ENCODE results near the gene TRIM15.

DNA sequence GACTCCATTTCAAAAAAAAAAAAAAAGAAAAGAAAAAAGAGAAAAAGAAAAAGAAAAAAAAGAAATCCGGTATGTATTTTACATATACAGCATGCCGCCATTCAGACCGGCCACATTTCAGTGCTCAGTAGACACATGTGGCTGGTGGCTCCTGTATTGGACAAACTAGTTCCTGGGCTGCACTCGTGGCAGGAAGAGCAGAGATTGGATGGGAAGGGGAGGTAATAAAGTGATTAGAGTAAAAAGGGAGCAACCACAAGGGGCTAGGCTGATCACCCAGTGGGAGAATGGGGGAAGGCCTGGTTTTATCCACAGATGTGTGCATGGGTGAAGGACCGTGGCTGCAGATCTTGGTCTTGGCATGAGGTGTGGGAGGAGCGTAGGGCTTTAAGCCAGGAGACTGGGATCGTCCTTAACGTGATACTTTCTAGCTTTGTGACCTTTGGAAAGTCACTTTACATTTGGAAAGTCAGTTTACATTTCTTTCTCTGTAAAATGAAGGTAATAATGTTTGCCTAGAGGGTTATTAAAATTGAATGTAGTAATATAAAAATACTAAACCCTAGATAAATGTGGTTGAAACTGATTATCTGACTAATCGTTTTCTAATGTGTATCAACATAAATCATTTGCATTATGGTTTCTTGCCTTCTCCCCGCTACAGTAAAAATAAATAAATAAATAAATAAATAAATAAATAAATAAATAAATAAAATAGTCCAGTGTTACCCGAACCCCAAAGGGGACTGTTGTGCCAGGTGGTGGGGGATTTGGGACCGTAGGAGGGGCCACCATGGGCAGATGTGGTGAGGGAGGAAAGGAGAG, 869 bp upstream of the TRIM15 start:
- TF ChIP-seq JUND (IDR thresholded peaks at IDR 0.05; ENCODE audit: low read depth, low read length) (no peak), CHD4 (IDR thresholded peaks at IDR 0.05) (no peak), POLR2A (IDR thresholded peaks at IDR 0.05; ENCODE audit: low read depth, low read length) (no peak)
- TF ChIP-seq, protein P1, sequence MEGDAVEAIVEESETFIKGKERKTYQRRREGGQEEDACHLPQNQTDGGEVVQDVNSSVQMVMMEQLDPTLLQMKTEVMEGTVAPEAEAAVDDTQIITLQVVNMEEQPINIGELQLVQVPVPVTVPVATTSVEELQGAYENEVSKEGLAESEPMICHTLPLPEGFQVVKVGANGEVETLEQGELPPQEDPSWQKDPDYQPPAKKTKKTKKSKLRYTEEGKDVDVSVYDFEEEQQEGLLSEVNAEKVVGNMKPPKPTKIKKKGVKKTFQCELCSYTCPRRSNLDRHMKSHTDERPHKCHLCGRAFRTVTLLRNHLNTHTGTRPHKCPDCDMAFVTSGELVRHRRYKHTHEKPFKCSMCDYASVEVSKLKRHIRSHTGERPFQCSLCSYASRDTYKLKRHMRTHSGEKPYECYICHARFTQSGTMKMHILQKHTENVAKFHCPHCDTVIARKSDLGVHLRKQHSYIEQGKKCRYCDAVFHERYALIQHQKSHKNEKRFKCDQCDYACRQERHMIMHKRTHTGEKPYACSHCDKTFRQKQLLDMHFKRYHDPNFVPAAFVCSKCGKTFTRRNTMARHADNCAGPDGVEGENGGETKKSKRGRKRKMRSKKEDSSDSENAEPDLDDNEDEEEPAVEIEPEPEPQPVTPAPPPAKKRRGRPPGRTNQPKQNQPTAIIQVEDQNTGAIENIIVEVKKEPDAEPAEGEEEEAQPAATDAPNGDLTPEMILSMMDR (IDR thresholded peaks at IDR 0.05 in 2 of 3, conservative IDR thresholded peaks at IDR 0.05 in 1 of 3; ENCODE audit: control insufficient read depth in 2 of 3, extremely low read depth in 1 of 3, insufficient read depth in 1 of 3, low read depth in 3 of 3, low read length in 3 of 3) = no peak

Measured in GM12878 (cell line).